Caki2 (cell line): Measurements from ENCODE around the gene IL2RA. TPM values are rescaled to one million over a fixed set of nuclear protein-coding genes. Genes with fewer than 3 reads are reported as not detected.
"Not testable (repeated sequence)": the region's sequence is repeated elsewhere in the genome, so short reads cannot be mapped to it uniquely, and the experiment has no call there.

Source experiments
- DNase-seq: peaks from one replicate; pipeline ENCODE4 v3.0.0-alpha.2; 2015; ENCODE audit warnings: low read depth
- in situ Hi-C: cut with HindIII; loops from 2 replicates; pipeline ENCODE4 v1.10.0; 2016; ENCODE audit warnings: low sequenced_read_pairs, low pct_unique_long_range_greater_than_20kb, mixed read lengths
- total RNA-seq: library from RNA; depleted of rRNA; stranded (reverse); fragments of >200 nt; shearing (Covaris generic); gene quantifications from 2 replicates; pipeline ENCODE4 v1.2.3, GENCODE V29; 2014; ENCODE audit warnings: low replicate concordance

The IL2RA gene
- total RNA-seq, 1 experiment from 2014 or later: not detected

DNA sequence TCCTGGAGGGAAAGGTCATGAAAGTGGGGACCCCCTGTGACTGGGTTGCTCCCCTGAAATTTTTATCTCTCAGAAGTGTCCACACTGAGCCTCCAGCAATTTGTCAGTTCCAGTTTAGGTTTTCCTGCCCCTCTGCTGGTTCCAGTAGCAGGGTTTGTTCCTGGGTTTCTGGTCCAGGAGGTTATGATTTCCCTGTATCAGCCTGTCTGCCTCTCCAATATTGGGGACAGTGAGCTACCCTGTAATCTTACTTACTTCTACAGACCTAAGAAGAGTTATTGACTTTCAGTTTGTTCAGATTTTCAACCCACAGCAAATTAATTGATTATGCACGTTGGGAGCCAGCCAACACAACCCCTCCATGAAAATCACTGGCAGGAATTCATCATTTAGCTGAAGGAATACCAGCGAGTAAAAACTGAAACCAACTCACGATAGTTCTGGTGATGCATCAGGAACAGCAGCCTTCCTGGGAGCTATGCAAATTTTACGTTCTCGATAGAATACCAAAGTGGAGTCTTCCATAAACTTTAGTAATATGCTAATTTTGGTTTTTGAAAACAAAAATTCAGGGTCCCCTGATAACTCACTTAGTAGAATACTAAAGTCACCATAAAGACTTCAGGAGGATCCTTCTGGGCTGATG is 53.5 kb downstream of the IL2RA start:
- in situ Hi-C loops: no loop called here
- DNase-seq: no peak

DNA sequence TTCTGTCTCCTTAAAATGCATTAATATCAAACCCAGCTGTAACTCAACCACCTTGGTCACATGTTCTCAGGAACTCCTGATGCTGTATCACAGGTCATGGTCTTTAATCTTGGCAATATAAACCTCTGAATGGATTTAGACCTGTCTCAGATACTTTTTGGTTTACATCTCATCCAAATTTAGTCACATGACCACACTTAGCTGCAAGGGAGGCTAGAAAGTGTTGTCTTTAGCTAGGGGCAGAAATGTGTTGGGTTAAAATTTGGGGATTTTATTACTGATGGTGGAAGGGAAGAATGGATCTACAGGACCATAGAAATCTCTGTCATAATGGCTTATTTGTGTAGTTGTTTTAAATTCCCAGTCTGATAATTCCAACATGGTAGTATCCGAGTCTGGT is 55.2 kb downstream of the IL2RA start:
- in situ Hi-C loops: no loop called here
- DNase-seq: no peak

DNA sequence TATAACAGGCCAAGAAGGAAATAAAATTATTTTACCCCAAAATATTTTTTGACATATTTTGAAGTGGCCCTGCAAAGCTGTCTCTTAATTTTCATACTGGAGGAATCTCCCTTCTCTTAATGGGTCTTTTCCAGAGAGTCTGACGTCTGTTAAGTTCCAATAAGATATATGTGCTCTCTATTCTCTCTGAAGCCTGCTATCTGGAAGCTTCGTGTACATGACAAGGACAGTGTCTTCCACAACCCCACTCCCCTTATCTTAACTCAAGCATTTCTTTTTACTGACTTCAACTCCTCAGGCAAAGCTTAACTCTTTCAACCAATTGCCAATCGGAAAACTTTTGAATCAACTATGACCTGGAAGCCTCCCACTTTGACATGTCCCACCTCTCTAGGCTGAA is 55.6 kb downstream of the IL2RA start:
- no peak for DNase-seq
- in situ Hi-C loops: no loop called here

DNA sequence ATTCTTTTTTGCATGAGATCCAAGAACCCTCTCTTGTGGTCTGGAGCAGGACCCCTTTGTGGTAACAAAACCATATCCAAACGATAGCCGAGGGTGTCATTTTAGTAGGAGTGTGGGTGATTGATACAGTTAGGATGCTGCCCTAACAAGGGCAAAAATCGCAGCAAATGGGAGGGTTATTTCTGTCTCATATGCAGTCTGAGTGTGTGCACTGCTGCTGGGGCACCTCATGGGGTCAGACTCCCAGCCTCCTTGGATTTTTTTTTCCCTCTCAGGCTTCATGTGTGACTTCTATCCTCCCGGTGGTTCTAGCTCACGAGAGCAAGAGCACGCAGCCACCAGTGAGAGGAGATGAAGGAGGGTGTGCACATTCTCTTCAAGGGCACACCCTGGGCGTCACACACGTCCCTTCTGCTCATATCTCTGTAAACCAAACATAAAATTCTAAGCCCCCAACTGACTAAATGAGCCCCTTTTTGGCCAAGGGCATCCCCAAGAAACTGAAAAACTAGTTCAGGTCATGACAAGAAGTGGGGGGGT is 56.2 kb downstream of the IL2RA start:
- in situ Hi-C loops: no loop called here
- no peak for DNase-seq

DNA sequence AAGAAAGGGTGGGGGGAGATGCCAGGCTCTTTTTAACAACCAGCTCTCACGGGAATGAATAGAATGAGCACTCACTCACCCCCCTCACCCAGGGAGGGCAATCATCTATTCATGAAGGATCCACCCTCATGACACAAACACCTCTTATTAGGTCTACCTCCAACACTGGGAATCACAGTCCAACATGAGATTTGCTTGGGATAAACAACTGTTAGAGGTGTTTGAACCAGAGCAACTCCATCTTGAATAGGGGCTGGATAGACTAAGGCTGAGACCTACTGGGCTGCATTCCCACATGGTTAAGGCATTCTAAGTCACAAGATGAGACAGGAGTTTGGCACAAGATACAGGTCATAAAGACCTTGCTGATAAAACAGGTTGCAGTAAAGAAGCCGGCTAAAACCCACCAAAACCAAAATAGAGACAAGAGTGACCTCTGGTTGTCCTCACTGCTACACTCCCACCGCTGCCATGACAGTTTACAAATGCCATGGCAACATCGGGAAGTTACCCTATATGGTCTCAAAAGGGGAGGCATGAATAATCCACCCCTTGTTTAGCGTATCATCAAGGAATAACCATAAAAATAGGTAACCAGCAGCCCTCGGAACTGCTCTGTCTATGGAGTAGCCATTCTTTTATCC is 56.9 kb downstream of the IL2RA start:
- DNase-seq, in situ Hi-C loops: not testable (repeated sequence)

DNA sequence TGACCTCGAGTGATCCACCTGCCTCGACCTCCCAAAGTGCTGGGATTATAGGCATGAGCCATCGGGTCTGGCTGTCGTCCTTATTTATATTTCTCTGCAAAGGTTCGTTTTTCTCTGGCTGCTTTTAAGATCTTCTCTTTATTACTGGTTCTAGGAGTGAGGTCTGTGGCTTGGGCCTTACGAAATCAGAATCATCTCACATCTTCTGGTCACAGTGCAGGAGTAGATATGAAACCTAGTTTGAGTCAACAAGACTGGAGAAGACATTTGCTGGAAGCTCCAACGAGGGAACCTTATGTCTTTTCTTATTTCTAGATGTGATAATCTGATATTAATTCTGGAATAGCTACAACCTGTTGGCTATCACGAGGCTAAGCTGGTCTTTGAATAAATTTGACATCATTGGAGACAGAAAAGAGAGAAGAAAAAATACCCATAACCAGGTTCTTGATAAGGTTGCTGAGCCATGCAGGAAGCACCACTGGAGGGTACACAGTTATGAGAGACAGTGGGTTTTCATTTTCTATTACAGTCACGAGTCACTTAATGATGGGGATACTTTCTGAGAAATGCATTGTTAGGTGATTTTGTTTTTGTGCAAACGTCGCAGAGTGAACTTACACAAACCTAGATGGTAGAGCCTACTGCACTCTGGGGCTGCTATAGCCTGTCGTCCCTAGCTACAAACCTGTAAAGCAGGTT is 59.2 kb downstream of the IL2RA start:
- in situ Hi-C loops: no loop called here
- no peak for DNase-seq

DNA sequence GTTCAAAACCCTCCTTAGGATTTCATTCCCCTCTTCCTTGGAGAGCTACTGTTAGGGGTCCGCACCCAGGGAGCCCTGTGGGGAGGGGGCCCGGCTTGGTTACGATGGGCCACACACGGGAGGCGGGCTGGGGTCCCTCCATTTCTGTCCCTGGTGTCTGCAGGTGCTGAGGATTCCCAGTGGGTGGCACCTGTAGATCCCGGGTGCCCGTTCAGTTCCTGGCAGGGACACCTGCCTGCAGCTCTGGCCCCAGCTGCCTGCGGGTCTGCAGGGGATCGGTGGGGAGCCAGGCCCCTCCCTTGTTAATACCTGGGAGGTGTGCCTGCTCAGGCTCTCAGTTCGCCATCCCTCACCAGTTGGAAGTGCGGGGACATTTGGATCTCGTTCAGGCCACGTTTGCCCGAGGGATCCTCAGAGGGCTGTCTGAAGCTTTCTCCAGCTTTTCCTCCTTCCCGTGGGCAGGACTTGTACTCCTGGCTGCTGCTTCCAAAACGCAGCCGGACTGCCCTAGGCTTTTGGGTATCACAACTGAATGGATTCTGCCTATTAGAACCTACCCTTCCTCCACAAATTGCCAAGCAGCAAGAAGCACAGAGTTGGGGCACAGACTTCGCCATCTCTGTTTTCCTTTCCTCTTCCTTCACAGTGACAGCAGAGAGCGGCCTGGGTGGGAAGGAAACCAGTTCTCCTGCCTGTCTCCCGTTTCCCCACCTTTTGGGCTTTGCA is 62.6 kb downstream of the IL2RA start:
- DNase-seq: no peak
- in situ Hi-C loops: no loop called here

DNA sequence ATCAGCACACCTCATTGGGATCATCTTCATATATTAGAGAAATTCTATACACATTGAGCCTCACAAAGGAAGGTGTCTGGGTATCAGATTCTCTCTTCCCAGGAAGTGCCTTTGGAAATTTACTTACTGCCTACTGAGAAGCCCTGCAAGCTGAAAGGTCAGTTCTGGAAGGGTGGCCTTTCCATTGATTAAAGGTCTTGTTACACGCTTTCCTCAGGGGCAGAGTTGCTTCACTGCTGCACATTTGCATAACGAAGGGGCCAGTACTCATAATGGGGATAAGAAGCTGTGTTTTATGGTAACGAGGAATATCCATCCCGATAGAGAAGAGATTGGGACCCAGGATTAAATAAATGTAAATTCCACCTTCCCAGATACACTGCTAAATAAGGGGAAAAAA is 65.5 kb downstream of the IL2RA start:
- in situ Hi-C loops: no loop called here
- no peak for DNase-seq

DNA sequence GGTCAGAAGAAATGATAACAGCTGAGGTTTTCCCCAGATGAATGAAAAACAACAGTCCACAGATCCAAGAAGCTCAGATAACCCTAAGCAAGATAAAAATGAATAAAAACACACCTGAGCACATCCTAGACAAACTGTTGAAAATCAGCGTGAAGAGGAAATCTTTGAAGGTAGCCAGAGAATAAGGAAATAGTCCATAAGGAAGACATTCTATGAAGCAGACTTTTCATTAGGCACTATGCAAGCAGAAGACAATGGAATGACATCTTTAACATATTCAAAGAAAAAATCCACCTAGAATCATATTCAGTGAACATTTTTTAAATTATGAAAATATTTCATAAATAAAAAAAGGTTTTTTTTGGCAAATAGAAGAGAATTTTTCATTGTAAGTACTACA is 69.8 kb downstream of the IL2RA start:
- DNase-seq: no peak
- in situ Hi-C loops: no loop called here

DNA sequence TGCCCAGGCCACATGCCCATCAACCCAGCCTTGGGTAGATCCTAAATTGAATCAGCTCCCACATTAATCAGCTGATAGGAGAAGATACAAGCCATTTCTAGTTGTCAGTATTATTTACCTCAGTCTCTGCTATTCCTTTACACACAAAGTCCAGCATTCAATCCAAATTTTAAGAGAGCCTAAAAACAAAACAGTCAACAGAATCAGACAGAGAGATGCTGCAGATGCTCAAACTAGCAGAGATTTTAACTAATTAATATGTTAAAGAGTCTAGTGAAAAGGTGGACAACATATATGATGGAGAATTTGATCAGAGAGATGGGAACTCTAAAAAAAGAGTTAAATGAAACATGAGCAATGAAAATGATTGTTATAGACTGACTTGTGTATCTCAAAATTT is 70.5 kb downstream of the IL2RA start:
- DNase-seq: no peak
- in situ Hi-C loops: no loop called here

DNA sequence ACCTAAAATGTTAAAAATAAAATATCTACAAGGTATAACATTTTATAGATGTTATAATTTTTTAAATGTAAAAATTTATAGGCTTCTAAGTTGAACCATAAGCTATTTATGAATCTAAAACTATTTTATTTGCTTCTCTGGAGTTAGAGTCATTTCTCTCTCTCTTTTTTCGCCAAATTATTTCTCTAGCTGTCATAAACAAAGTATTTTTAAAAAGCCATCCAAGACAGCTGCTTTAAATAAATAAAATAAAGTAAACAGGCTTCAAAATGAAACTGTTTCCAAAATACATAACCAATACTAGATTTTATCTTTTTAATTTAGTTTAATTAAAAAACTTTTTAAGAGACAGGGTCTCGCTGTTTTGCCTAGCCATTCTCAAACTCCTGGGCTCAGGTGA is 72.4 kb downstream of the IL2RA start:
- DNase-seq: no peak
- in situ Hi-C loops: no loop called here

DNA sequence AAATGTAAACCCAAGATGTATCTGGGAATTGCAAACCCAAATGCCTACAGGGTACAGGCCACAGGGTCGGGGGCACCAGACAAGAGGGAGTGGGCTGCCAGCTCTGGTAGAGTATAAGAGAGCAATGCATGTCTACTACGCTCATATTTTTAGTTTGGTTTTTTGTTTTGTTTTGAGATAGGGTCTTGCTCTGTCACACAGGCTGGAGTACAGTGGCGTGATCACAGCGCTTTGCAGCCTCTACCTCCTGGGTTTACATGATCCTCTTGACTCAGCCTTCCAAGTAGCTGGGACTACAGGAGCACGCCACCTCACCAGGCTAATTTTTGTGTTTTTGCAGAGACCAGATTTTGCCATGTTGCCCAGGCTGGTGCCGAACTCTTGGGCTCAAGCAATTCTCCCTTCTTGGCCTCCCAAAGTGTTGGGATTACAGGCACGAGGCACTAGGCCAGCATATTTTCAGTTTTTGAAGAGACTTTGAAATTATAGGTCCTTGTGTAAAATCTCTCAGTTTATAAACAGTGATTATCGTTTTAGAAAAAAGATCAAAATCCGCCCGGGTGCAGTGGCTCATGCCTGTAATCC is 73.7 kb downstream of the IL2RA start:
- in situ Hi-C loops: no loop called here

DNA sequence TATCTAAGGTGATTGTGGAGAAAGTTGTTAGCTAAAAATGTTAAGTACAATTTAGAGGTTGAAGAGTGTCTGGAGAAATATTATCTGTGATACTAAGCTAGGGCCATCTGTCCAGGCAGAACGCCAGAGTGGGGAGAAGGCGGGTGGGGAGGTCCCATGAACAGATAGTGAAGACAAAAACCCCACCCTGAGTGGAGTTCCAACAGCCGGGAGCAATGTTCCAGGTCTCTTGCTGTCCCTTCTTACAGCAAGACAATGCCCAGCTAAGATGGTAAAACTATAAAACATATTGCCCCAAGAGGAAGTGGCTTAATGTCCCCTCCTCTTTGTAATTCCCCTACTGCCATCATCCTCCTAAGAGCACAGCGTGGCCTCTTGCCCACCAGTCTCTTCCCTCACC is 74.4 kb downstream of the IL2RA start:
- DNase-seq: no peak
- in situ Hi-C loops: no loop called here

More for the DNA sequence above, 73.7 kb downstream of the IL2RA start:
- no peak for DNase-seq

DNA sequence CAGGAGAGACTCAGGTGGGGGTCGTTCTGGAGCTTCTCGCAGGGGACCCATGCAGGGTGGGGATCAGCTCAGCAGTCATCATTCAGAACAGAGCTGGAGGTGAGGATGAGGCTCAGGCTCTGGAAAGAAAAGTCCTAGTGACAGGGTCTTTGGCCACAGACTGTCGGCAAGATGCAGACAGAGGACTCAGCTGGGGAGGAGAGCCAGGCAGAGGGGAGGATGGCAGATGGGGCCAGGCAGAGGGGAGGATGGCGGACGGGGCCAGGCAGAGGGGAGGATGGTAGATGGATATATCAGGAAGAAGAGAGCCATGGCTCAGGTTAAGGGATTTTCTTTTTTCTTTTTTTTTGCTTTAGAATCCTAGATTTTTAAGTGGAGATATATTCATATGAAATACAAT is 77.1 kb downstream of the IL2RA start:
- no peak for DNase-seq
- in situ Hi-C loops: no loop called here

DNA sequence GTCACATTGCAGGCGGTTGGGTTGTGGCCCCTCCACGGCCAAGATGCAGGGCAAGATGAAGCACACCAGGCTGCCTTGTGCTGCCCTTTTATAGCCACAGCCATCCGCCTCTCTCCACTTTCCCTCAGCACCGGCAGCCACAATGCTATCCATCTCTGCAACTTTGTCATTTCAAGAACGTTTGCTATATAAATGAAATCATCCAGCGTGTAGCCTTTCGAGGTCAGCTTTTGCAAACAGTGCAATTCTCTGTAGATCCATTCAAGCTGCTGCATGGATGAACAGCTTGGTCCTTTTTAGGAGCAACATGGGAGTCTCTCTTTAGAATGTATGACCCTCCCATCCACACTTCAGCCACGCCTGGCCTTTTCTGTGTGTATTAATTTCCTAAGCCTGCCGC is 78.4 kb downstream of the IL2RA start:
- in situ Hi-C loops: no loop called here
- no peak for DNase-seq

DNA sequence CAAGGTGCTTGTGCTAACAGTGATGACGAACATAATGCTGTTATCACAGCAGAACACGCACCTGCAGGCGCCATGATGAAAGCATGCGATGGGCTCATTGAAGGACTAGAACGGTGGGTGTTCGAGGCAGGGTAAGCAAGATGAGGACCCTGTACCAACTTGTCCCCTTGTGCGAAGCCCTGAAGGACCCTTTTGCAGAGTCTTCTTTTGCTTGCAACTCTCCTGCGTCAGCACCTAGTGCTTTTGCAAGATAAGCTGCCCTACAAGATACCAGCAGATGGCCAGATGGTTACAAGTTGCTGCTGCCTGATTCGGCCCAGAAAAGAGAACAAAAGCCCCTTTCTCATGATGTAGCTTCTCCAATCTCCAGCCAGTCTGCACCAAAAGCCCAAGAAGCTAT is 80.6 kb downstream of the IL2RA start:
- in situ Hi-C loops: no loop called here
- DNase-seq: no peak

DNA sequence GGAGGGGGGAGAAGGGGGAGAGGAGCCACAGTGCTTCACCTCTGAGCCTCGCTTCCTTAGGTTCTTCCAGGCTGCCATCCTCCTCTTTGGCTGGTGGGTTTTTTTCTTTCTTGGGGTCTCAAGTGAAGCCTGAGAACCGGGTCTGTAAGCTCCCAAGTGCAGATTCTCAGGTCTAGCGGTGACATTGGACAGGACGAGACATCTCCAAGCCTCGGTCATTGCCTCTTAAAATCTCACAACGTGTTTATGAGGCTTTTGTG is 84.0 kb downstream of the IL2RA start:
- DNase-seq: no peak
- in situ Hi-C loops: no loop called here

DNA sequence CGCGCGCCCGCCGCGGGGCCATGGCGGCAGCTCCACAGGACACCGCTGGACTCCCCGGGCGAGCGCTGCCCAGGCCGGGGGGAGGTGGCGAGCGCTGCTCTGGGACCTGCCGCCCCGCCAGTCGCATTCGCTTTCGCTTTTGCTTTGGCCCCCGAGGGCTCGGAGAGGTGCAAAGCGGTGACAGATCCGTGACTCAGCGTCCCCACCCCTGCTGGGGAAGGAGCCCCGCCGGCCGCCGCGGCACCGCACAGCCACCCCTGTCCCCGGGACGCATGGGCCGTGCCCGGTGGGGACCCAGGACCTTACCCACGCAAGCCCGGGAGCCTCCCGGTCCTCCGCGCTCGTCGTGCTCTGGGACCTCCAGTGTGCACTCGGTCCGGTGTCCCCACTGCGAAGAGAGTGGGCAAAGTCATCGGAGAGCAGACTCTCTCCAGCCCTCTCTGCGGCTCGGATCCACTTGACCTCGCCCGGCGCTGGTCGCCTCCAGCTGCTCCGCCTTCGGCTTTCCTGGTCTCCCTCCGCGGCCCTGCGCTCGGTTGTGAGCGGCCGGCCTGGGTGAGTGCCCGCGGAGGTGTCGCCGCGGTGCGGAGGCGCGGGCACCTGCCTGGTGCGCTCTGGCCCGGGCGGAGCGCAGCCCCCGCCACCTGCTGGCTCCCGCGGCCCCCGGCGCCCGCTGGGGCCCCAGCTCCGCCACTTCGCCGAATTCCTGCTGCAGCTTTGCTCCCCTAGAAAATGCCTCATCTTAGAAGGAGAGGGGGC is 84.5 kb downstream of the IL2RA start, which contains the start of gene IL15RA:
TSS of gene IL15RA (minus strand) at position 73 of the 759 bp plus-strand sequence. CDS start at position 22, 51 bp downstream.
- in situ Hi-C loops: no loop called here
- peak; percentile 87 for DNase-seq
